HG03135 (cell line): ENCODE results near the gene PCDH10.

ENCODE experiments used
- ATAC-seq: cut with Tn5 transposase; IDR thresholded peaks from one replicate; pipeline ENCODE4 v1.9.1; 2021; ENCODE audit warnings: mild to moderate bottlenecking, moderate library complexity; ENCODE audit not compliant: unreplicated experiment

The PCDH10 gene

DNA sequence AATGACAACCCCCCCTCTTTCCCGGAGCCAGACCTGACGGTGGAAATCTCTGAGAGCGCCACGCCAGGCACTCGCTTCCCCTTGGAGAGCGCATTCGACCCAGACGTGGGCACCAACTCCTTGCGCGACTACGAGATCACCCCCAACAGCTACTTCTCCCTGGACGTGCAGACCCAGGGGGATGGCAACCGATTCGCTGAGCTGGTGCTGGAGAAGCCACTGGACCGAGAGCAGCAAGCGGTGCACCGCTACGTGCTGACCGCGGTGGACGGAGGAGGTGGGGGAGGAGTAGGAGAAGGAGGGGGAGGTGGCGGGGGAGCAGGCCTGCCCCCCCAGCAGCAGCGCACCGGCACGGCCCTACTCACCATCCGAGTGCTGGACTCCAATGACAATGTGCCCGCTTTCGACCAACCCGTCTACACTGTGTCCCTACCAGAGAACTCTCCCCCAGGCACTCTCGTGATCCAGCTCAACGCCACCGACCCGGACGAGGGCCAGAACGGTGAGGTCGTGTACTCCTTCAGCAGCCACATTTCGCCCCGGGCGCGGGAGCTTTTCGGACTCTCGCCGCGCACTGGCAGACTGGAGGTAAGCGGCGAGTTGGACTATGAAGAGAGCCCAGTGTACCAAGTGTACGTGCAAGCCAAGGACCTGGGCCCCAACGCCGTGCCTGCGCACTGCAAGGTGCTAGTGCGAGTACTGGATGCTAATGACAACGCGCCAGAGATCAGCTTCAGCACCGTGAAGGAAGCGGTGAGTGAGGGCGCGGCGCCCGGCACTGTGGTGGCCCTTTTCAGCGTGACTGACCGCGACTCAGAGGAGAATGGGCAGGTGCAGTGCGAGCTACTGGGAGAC, 1.6 kb downstream of the PCDH10 start:
- no peak for ATAC-seq

DNA sequence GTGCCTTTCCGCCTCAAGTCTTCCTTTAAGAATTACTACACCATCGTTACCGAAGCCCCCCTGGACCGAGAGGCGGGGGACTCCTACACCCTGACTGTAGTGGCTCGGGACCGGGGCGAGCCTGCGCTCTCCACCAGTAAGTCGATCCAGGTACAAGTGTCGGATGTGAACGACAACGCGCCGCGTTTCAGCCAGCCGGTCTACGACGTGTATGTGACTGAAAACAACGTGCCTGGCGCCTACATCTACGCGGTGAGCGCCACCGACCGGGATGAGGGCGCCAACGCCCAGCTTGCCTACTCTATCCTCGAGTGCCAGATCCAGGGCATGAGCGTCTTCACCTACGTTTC, 2.2 kb downstream of the PCDH10 start:
- ATAC-seq = no peak

DNA sequence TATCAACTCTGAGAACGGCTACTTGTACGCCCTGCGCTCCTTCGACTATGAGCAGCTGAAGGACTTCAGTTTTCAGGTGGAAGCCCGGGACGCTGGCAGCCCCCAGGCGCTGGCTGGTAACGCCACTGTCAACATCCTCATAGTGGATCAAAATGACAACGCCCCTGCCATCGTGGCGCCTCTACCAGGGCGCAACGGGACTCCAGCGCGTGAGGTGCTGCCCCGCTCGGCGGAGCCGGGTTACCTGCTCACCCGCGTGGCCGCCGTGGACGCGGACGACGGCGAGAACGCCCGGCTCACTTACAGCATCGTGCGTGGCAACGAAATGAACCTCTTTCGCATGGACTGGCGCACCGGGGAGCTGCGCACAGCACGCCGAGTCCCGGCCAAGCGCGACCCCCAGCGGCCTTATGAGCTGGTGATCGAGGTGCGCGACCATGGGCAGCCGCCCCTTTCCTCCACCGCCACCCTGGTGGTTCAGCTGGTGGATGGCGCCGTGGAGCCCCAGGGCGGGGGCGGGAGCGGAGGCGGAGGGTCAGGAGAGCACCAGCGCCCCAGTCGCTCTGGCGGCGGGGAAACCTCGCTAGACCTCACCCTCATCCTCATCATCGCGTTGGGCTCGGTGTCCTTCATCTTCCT, 2.7 kb downstream of the PCDH10 start:
- ATAC-seq = no peak

DNA sequence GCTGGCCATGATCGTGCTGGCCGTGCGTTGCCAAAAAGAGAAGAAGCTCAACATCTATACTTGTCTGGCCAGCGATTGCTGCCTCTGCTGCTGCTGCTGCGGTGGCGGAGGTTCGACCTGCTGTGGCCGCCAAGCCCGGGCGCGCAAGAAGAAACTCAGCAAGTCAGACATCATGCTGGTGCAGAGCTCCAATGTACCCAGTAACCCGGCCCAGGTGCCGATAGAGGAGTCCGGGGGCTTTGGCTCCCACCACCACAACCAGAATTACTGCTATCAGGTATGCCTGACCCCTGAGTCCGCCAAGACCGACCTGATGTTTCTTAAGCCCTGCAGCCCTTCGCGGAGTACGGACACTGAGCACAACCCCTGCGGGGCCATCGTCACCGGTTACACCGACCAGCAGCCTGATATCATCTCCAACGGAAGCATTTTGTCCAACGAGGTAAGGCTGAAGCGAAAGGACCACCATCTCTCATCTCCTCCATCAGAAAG, 3.3 kb downstream of the PCDH10 start:
- no peak for ATAC-seq

DNA sequence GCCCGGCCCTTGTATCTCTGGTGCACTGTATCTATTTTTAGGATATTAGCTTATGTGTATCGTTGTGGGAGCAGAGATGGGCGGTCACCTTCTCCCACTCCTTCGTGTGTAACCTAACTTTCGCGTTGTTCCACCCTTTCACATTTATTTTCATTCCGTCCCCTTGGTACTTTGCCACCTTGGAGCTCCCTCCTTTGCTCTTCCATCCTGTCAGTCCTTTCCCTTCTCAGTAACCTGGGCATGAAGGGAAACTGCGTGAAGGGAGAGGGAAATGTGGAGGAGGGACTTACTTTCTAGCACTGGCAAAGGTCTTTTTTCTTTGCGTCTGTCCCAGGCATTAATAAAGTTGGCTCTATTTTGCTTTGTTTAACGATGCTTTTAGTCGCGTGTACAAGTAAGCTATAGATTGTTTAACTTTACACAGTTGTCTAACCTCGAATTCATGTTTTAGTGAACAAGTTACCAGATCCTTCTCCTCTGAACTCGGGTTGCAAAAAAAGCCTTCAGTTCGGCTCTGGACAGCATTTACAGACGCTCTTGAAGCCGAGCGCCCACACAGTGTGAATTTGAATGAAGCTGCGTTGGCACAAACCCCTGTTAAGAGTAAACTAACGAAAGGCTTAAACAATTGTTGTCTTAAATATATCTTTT, 3.9 kb downstream of the PCDH10 start:
- ATAC-seq = no peak

DNA sequence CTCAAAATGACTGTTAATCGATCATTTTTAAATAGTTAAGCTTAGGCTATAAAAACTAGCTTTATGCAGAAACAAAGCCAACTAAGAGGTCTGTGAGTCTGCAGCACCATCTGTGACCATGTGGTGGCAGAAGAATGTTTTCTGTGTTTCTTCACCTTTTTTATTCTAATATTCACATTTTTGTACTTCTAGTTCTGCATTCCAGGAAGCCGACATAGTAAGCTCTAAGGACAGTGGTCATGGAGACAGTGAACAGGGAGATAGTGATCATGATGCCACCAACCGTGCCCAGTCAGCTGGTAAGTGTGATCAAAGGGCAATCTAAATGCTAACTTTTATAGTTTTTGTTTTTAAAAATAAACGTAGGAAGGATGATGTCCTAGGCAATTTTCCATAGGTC, 5.6 kb downstream of the PCDH10 start:
- no peak for ATAC-seq

DNA sequence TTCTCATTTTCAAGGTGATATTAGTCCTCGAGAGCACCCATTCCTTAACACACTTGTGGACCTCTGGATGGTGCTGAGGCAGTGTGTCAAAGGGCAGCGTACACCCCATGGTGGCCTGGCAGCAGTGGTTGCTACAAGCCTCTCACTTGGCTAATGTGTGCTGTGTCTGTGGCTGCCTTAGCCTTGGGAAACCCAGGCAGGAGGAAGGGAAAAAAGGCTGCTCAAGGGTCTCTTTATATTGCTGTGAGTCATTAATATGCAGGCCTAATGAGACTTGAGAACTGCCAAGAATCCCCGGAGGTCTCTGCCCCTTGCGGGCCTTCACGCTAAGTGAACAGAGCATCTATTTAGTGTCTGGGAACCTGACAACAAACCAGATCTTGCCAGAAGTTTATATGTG, 7.0 kb downstream of the PCDH10 start:
- no peak for ATAC-seq

DNA sequence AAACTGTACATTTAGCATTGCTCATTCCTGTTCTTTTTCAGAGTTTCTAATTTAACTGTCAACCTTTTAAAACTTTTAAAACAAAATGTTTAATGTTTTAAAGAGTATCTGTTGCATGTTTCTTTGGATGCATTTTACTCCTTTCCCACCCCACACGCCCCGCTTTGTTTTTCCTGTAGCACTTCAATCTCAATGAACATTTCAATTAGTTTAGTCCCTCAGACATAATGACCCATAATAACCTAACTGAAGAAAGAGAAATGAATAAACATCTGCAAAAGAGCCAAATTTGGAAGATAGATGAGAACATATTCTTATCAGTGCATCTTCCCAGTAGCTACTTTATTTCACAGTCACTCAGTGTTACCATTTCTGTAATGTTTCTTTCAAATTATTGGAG, 7.5 kb downstream of the PCDH10 start:
- ATAC-seq = no peak

DNA sequence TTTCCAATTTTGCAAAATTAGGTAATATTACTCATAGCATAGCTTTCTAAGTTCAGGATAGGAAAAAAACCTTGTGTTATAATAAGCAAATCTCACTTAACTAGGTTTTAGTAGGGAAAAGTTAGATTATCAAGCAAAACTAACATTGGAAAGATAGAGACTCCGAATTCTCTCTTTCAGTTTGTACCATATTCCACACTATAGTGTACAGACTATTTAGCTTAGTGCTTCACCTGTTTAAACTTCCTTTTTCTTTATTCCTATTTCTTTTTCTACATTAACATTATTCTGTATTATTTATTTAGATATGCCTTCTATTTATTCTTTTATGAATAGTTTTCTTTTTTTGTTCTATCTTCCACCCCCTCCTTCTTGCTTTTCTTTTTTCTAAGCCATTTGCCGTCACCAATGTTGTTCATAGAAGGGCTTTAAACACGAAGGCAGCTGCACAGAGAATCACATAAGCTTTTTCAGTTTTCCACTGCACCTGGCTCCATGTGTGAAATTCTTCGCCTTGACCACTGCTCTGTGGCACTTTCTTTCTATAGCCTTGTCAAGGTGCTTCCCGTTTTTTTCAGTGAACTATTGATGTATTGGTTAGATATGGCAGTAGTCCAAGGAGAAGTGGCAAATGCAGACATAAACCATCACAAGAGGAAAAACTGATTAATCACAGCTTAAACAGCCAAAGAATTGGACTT, 8.5 kb downstream of the PCDH10 start:
- ATAC-seq = no peak

DNA sequence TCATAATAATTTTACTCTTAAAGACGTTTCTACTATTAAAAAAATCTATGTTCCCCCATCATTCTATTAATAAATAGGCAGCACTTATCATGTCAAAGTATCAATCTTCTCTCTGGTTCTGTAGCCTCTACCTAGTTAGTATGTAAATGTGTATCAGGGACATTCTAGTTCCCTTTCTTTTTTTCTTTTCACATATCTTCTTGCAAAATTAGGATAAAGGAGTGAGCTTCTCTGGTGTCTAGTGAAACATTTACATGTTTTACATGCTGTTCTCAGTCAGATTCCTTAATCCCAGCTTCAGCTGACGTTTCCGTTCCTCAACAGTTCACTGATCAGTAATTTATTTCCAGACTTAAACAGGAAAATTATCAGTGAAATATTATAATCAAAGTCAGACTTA, 11.8 kb downstream of the PCDH10 start:
- no peak for ATAC-seq

DNA sequence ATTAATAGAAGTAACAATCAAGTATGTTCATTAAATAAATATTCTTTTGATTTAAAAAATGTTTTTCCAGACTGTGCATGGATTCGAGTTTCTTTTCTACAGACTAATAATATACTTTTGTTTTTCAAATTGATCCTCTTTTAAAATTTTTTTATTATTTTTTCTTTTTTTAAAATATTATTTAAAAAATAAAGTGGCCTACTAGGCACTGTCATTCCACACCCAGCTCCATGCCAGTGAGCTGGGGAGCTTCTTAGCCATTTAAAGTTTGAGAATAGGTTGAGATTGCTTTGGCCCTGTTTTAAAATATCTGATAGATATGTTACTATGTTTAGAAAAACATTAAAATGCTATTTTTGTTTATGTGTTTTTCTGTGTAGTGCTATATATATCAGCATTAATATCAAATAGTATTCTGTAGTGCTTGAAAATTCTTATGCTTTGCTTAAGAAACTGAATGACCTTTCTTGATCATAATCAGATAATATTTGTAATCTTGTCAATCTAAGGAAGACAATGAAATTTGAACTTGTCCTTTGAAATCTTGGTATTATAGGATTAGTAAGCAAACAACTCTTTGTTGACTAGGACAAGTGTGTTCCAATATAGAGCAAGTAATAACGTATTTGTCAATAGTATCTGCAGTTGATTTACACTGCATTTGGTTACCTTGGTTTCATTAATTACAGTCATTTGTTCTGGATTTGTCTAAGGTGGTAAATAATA, 12.6 kb downstream of the PCDH10 start:
- ATAC-seq = no peak

DNA sequence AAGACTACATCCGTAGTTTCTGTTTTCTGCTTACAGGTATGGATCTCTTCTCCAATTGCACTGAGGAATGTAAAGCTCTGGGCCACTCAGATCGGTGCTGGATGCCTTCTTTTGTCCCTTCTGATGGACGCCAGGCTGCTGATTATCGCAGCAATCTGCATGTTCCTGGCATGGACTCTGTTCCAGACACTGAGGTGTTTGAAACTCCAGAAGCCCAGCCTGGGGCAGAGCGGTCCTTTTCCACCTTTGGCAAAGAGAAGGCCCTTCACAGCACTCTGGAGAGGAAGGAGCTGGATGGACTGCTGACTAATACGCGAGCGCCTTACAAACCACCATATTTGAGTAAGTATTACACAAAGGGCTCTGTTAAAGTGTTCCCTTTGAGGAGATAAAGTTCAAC, 13.8 kb downstream of the PCDH10 start:
- ATAC-seq = no peak

DNA sequence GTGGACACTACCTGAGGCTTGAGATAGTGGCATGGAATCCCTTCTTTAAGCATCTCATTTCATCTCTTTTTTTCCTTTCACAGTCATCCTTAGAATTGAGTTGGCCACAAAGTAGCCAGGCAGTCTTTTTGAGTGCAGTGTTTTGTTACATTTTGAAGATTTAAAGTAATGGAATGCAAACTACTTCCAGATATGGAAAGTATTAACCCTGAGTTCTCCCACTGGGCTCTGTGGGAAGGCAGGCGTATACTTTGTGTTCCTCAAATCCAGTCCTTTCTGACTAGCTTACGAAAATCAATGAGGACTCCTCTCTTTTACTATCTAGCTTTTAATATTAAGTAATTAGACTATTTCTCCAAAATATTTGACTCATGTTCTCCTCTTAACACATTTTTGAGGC, 29.9 kb downstream of the PCDH10 start:
- ATAC-seq = no peak

DNA sequence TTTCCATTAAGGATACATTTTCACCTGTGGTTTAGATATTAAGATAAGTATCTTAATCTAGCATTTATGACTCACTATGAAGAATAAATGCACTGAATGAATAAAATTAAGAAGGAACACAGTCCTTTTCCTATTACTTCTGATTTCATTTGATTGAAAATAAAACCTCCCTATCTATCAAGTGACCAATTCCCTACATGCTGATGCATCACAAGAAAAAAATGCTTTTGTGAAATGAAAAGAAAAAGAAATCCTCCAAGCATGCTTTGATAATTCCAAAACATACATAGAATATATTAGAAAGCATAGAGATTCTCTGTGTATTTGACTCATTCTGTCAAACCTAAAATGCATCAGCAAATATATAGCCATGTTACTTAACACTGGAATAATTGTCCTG, 37.1 kb downstream of the PCDH10 start:
- no peak for ATAC-seq

DNA sequence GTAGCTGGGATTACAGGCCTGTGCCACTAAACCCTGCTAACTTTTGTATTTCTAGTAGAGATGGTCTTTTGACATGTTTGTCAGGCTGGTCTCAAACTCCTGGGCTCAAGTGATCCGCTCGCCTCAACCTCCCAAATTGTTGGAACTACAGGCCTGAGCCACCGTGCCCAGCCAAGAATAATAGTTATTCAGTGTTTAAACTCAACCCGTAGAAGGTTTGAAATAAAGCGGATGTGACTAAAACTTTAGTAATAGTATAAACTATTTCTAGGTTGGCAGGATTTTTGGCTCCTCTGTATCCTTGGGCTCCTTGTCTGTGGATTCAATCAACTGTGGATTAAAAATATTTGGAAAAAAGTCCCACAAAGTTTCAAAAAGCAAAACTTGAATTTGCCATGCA, 37.8 kb downstream of the PCDH10 start:
- no peak for ATAC-seq

DNA sequence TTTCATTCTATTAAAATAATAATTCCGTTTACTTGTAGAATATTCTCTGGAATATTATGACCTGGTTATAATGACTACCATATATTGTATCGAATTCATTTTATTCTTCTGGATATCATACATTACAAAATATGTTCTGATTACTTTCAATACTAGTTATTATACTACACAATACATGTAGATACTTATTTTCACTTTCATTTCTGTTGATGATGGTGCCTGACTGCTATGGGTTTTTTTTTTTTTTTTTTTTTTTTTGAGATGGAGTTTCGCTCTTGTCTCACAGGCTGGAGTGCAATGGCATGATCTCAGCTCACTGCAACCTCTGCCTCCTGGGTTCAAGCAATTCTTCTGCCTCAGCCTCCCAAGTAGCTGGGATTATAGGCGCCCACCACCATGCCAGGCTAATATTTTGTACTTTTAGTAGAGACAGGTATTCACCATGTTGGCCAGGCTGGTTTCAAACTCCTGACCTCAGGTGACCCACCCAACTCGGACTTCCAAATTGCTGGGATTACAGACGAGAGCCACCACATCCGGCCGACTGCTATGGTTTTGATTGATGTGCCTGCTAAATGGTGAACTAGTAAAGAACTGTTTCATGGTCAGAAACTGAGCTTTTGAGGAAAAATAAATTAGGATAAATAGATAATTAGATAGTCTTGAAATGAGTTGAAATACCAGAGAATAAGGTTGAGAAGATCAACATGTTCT, 39.5 kb downstream of the PCDH10 start:
- ATAC-seq = no peak

DNA sequence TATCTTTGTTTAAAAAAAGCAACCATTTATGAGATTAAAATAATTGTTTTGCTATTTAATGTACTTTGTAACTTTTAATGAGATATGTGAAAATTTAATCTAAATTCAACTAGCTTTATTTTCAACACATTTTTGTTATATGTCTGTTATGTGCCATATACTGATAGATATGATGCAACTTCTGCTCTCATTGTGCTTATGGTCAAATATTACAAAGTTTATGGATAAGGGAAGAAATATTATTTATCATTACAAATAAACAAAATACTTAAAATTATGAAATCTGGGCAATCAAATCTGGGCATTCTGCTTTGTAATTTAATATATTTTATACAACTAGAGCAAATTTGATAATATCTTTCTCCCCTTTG, 40.0 kb downstream of the PCDH10 start:
- no peak for ATAC-seq

DNA sequence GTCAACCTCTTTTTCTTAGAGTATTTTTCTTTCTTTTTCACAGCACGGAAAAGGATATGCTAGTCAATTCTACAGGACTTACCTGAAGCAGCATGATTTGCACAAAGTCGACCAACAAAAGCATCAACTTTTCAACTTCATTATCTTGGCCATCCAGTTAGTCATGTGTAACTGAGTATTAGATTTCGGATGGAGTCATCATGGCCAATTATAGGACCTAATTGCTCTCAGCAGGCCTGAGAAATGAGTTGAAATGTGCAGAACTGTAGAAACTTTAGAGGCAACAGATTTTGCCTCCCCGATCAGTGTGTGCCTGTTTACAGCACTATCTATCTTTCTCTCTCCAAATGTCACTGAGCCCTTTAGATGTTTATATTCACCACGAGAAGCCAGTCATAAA, 41.0 kb downstream of the PCDH10 start:
- no peak for ATAC-seq

DNA sequence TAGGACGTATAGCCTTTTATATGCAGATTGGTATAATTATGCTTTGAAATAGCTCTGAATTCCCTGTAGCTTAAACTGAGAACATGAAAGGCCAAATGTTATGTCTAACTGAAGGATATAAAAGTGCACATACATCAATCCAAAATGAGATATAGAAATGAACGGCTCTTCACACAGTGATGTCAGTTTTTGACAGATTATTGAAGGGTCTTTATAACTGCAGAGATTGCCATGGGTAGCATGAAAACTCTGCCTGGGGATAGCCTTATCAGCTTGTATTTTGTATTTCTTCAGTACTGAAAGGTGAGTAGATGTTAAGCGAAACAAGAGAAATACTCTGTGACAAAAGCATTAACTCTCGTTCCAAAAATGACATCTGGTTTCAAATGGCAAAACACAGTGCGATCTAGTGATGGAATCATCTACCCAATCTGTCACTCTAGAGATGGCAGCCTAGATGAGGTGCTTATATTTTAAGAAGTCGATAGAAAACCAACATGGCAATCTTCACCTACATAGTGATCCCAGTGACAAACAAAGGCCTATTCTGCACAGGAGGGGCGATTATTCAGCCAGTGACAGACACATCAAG, 59.7 kb downstream of the PCDH10 start:
- ATAC-seq = no peak

DNA sequence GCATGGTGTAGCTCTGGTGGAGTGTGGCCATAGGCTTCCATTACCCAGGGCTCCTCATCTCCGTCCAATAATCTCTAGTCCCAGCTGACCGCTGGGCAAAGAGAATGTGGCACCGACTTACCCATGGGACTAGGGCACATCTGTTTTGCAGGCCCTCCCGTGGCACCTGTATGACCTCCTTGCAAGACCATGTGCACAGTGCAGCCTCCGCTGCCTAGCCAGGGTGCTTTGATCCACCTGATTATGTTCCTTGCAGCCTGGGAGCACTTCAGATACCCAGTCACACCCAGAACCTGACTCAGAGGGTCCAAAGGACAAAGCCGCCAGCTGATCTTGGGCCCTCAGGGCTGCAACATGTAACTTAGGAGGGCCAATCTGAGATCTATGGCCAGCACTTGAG, 84.8 kb downstream of the PCDH10 start:
- no peak for ATAC-seq
